Measurements from ENCODE around the gene PPARG. TPM values are rescaled to one million over a fixed set of nuclear protein-coding genes. Genes with fewer than 3 reads are reported as not detected.

PPARG gene
- total RNA-seq, 4 donors from 2014 or later = 16.9 to 146 (median 117) TPM

DNA sequence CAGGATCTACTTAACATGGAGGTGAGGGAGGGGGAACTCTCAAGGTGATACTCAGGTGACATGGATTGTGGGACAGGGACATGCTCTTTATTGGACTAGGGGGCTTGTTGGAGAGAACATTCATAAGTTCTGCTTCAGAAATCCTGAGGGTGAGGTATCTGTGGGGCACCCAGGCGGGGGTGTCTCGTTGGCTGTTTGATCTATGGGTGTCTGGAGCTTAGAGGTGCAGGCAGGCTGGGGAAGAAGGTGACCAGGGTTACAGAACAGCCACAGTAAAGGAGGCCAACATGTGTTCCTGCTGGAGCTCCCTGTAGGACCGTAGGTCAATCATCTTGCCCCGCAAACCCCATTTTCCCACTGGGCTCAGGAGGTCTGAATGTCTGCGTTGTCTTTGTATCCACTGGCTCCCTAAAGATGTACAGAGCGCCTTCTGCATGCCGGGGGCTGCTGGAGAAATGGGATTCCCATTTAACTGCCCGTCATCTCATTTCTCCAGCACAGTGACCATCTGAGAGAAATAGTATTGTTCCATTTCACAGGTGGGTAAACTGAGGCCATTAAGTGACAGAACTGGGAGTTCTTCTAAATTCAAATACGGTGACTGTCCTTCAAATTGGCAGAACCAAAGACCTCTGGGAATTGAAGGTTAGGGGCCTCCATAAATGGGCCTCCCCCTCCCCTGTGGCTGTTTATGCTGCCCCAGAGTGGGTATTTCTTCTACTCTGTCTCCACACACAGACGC is 155.1 kb downstream of the PPARG start:
- peaks cover 17 to 69% (median 44%) of the 10 kb centered on the region in 4 donors for H3K4me1 ChIP-seq
- no peaks in the 10 kb centered on the region for H3K36me3 ChIP-seq
- no peaks in the 10 kb centered on the region for H3K27me3 ChIP-seq
- no peaks in the 10 kb centered on the region for H3K9me3 ChIP-seq
- in situ Hi-C loops (cut with MboI; ENCODE audit: low pct_ligation_motif_present in 1 of 4, low pct_unique_long_range_greater_than_20kb in 1 of 4, low sequenced_read_pairs in 3 of 4) (no loop called here), intact Hi-C loops (cut with DNase I; ENCODE audit: low total_unique reads) (no loop called here)
- peak overlapping the region; percentile 83 to 90 (median 88) for H3K27ac ChIP-seq
- no peak overlapping the region for H3K4me3 ChIP-seq
- WGBS, 2 donors (ENCODE audit: low coverage in 1 of 2) = 80 to 85% methylated on average over 1 to 10 of the region's 10 CpGs
- DNase-seq = no peak
- TF ChIP-seq POLR2AphosphoS5 (IDR thresholded peaks at IDR 0.05) = no peak
- TF ChIP-seq POLR2A (IDR thresholded peaks at IDR 0.05) = no peak
- TF ChIP-seq, protein P1, sequence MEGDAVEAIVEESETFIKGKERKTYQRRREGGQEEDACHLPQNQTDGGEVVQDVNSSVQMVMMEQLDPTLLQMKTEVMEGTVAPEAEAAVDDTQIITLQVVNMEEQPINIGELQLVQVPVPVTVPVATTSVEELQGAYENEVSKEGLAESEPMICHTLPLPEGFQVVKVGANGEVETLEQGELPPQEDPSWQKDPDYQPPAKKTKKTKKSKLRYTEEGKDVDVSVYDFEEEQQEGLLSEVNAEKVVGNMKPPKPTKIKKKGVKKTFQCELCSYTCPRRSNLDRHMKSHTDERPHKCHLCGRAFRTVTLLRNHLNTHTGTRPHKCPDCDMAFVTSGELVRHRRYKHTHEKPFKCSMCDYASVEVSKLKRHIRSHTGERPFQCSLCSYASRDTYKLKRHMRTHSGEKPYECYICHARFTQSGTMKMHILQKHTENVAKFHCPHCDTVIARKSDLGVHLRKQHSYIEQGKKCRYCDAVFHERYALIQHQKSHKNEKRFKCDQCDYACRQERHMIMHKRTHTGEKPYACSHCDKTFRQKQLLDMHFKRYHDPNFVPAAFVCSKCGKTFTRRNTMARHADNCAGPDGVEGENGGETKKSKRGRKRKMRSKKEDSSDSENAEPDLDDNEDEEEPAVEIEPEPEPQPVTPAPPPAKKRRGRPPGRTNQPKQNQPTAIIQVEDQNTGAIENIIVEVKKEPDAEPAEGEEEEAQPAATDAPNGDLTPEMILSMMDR (IDR thresholded peaks at IDR 0.05) = no peak
- TF ChIP-seq EP300 (IDR thresholded peaks at IDR 0.05; ENCODE audit: low read depth) = no peak

DNA sequence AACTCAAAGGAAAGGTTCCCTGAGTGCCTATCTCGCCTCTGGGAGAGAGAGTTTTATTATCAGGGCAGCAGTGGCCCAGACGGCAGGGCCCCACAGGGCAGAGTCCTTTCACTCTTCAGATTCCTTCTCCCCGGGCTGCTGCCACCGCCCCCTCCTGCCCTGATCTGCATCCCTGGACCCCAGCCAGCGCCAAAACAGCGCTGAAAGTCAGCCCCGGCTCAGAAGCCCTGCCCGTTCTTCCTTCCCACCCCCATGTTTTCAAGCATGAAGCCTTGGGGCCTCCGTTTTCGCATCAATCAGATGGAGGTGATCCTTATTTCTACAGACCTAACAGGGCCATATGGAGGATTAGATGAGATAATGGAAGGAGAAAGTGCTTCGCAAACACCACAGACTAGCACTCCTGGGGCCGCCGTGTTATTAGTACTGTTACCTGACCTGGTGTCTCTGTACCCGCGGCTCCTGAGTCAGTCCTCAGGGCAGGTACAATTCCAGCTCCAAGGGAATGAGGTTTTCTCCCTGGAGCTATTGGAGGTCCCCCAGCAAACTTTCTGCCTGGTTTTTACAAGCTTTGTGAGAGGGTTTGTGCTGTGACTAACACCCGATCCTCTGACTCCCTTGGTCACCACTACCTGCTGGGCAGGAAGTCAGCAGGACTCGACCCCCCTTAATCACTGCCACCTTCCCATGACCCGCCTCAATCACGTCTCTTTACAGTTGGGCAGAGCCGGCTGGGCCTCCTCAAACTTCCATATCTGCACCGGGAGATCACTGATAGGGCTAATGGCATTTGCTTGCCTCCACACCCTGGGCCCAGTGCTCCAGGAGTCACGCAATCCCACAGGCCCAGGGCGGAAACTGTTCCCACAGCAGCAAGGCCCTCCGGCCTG is 156.0 kb downstream of the PPARG start:
- H3K4me3 ChIP-seq = no peak overlapping the region
- peak; percentile 86 for DNase-seq
- no peak for TF ChIP-seq EP300 (IDR thresholded peaks at IDR 0.05; ENCODE audit: low read depth)
- TF ChIP-seq POLR2AphosphoS5 (IDR thresholded peaks at IDR 0.05) = peak in 2 of 3 donors; percentile 55 to 58
- TF ChIP-seq POLR2A (IDR thresholded peaks at IDR 0.05) = peak; percentile 55
- H3K4me1 ChIP-seq = peaks cover 14 to 62% (median 36%) of the 10 kb centered on the region in 4 donors
- H3K36me3 ChIP-seq = no peaks in the 10 kb centered on the region
- H3K9me3 ChIP-seq = no peaks in the 10 kb centered on the region
- no peaks in the 10 kb centered on the region for H3K27me3 ChIP-seq
- intact Hi-C loops (cut with DNase I; ENCODE audit: low total_unique reads) = no loop called here
- peak overlapping the region; percentile 83 to 90 (median 88) for H3K27ac ChIP-seq
- in situ Hi-C loops (cut with MboI; ENCODE audit: low pct_ligation_motif_present in 1 of 4, low pct_unique_long_range_greater_than_20kb in 1 of 4, low sequenced_read_pairs in 3 of 4) = no loop called here
- 36 to 46% methylated on average over 3 to 24 of the region's 24 CpGs for WGBS, 2 donors (ENCODE audit: low coverage in 1 of 2)

DNA sequence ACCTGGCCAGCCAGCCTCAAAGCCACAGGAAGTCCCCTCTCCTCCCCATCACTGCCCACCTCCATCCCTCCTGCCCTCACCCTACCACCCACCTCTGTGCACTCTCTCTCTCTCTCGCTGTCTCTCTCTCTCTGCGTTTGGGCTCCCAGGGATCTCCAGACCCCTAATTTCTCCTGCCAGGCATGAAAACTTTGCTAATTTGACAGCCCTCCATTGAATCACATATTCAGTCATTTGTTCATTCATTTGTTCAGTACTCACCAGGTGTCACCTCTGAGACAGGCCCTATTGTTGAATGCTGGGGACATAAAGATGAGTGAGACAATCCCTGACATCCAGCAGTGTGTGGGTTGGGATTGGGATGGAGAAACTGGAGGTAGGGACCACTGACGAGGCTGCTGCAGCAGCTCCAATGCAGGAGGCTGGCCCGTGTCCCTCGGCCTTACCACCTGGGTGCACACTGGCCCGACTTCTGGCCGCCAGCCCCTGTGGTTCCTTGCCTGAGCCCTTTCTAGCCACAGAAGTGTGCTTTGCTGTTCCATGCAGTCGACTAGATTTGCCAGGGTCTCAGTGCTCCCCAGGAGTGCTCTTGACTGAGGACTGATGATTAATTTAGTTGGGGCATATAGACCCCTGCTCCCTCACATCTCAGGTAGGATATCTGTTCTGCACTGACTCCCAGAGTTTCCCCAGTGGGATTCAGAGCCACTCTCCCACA is 156.8 kb downstream of the PPARG start:
- H3K27ac ChIP-seq = peak overlapping the region; percentile 83 to 90 (median 88)
- no peak overlapping the region for H3K4me3 ChIP-seq
- TF ChIP-seq POLR2A (IDR thresholded peaks at IDR 0.05) (no peak), EP300 (IDR thresholded peaks at IDR 0.05; ENCODE audit: low read depth) (no peak), POLR2AphosphoS5 (IDR thresholded peaks at IDR 0.05) (no peak)
- TF ChIP-seq, protein P1 (IDR thresholded peaks at IDR 0.05) = no peak
- intact Hi-C loops (cut with DNase I; ENCODE audit: low total_unique reads) (no loop called here), in situ Hi-C loops (cut with MboI; ENCODE audit: low pct_ligation_motif_present in 1 of 4, low pct_unique_long_range_greater_than_20kb in 1 of 4, low sequenced_read_pairs in 3 of 4) (no loop called here)
- H3K36me3 ChIP-seq = no peaks in the 10 kb centered on the region
- no peaks in the 10 kb centered on the region for H3K27me3 ChIP-seq
- no peak for DNase-seq
- 65 to 72% methylated on average over 5 of the region's 8 CpGs for WGBS, 2 donors (ENCODE audit: low coverage in 1 of 2)
- no peaks in the 10 kb centered on the region for H3K9me3 ChIP-seq
- peaks cover 12 to 53% (median 32%) of the 10 kb centered on the region in 4 donors for H3K4me1 ChIP-seq

DNA sequence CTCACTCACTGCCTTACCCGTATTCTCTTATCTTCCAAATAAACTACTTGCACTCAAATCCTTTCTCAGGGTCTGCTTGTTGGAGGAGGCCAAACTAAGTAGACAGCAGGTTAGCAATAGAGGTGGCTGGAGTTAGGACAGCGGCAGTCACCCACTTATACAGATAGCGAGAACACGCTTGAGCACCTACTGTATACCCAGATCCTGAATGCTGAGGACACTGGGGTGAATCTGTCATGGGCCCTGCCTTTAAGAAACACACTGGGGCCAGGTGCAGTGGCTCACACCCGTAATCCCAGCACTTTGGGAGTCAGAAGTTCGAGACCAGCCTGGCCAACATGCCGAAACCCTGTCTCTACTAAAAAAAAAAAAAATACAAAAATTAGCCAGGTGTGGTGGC is 157.4 kb downstream of the PPARG start:
- Histone ChIP-seq H3K4me1 (peaks cover 12 to 47% (median 29%) of the 10 kb centered on the region in 4 donors), H3K27ac (peak overlapping the region; percentile 83 to 90 (median 88)), H3K9me3 (no peaks in the 10 kb centered on the region), H3K4me3 (no peak overlapping the region), H3K27me3 (no peaks in the 10 kb centered on the region), H3K36me3 (no peaks in the 10 kb centered on the region)
- no peak for TF ChIP-seq POLR2A (IDR thresholded peaks at IDR 0.05)
- WGBS, 2 donors (ENCODE audit: low coverage in 1 of 2) = 63 to 84% methylated on average over 1 to 7 of the region's 7 CpGs
- DNase-seq = no peak
- intact Hi-C loops (cut with DNase I; ENCODE audit: low total_unique reads) = no loop called here
- in situ Hi-C loops (cut with MboI; ENCODE audit: low pct_ligation_motif_present in 1 of 4, low pct_unique_long_range_greater_than_20kb in 1 of 4, low sequenced_read_pairs in 3 of 4) = no loop called here
